Astrocyte (in vitro differentiated cells and primary cell): ENCODE data around the gene MESP1. TPM values are rescaled to one million over a fixed set of nuclear protein-coding genes. Genes with fewer than 3 reads are reported as not detected.

ENCODE experiments used
- DNase-seq: peaks from one replicate; pipeline ENCODE4 v3.0.0-alpha.2; 2010; ENCODE audit warnings: low read depth
- FAIRE-seq: peaks from 2 replicates; lab custom pipeline; 2011; peaks lifted over from hg19 to GRCh38; lab: Jason Lieb, UNC
- H2AFZ ChIP-seq: 2 replicates; pipeline ENCODE4 v1.6.0; 2012; ENCODE audit warnings: low read depth, low read length, inconsistent platforms
- H3K27ac ChIP-seq: 2 replicates; pipeline ENCODE4 v1.5.1; 2011; ENCODE audit warnings: low read depth, low read length, inconsistent platforms
- H3K27me3 ChIP-seq: 2 replicates; pipeline ENCODE4 v1.6.0; 2011; ENCODE audit warnings: low read length, inconsistent platforms; ENCODE audit not compliant: insufficient read depth
- H3K36me3 ChIP-seq: 2 replicates; pipeline ENCODE4 v1.5.1; 2011; ENCODE audit warnings: low read length, inconsistent platforms; ENCODE audit not compliant: insufficient read depth
- H3K4me1 ChIP-seq: 2 replicates; pipeline ENCODE4 v1.5.1; 2011; ENCODE audit warnings: low read length, inconsistent platforms; ENCODE audit not compliant: insufficient read depth
- H3K4me2 ChIP-seq: 2 replicates; pipeline ENCODE4 v1.6.0; 2012; ENCODE audit warnings: low read length, inconsistent platforms
- H3K4me3 ChIP-seq: 2 replicates; pipeline ENCODE4 v1.5.1; 2011; ENCODE audit warnings: low read depth, mild to moderate bottlenecking, low read length, inconsistent platforms; ENCODE audit not compliant: insufficient read depth
- H3K79me2 ChIP-seq: 2 replicates; pipeline ENCODE4 v1.6.0; 2012; ENCODE audit warnings: mild to moderate bottlenecking, low read length, inconsistent platforms; ENCODE audit not compliant: insufficient read depth
- H3K9ac ChIP-seq: 2 replicates; pipeline ENCODE4 v1.6.0; 2012; ENCODE audit warnings: mild to moderate bottlenecking, low read length, inconsistent platforms
- H3K9me3 ChIP-seq: 2 replicates; pipeline ENCODE4 v1.5.1; 2012; ENCODE audit warnings: low read depth, mild to moderate bottlenecking, low read length, inconsistent platforms; ENCODE audit not compliant: insufficient read depth
- H4K20me1 ChIP-seq: 2 replicates; pipeline ENCODE4 v1.6.0; 2012; ENCODE audit warnings: low read length, inconsistent platforms; ENCODE audit not compliant: insufficient read depth
- H3K27ac Mint-ChIP-seq: one replicate; pipeline ENCODE4 v1.8.0; 2021; ENCODE audit warnings: mild to moderate bottlenecking, mixed read lengths; ENCODE audit not compliant: unreplicated experiment
- H3K27me3 Mint-ChIP-seq: one replicate; pipeline ENCODE4 v1.8.0; 2021; ENCODE audit warnings: low read depth, mixed read lengths; ENCODE audit not compliant: unreplicated experiment
- H3K36me3 Mint-ChIP-seq: one replicate; pipeline ENCODE4 v1.8.0; 2021; ENCODE audit warnings: low read depth, mixed read lengths; ENCODE audit not compliant: unreplicated experiment
- H3K4me1 Mint-ChIP-seq: one replicate; pipeline ENCODE4 v1.8.0; 2021; ENCODE audit warnings: low read depth, mixed read lengths; ENCODE audit not compliant: unreplicated experiment
- H3K4me3 Mint-ChIP-seq: one replicate; pipeline ENCODE4 v1.8.0; 2021; ENCODE audit warnings: mild to moderate bottlenecking, moderate library complexity, mixed read lengths; ENCODE audit not compliant: unreplicated experiment
- H3K9me3 Mint-ChIP-seq: one replicate; pipeline ENCODE4 v1.8.0; 2021; ENCODE audit warnings: mild to moderate bottlenecking, mixed read lengths; ENCODE audit not compliant: unreplicated experiment
- EZH2 ChIP-seq: IDR thresholded peaks from 2 replicates; pipeline ENCODE4 v1.6.1; 2012; ENCODE audit warnings: mild to moderate bottlenecking, low read length, inconsistent platforms; ENCODE audit not compliant: insufficient read depth
- total RNA-seq: library from RNA; stranded (reverse); gene quantifications from 2 replicates; pipeline ENCODE4 v1.2.1, GENCODE V29; 2021
- TF ChIP-seq, protein P1 (sequence below): IDR thresholded peaks from 2 replicates; pipeline ENCODE4 v1.5.1; 2011; ENCODE audit warnings: low read depth, mild to moderate bottlenecking, inconsistent platforms, low read length, moderate library complexity; ENCODE audit not compliant: insufficient read depth

Gene MESP1
- total RNA-seq, 1 donor from 2014 or later, result not detected

DNA sequence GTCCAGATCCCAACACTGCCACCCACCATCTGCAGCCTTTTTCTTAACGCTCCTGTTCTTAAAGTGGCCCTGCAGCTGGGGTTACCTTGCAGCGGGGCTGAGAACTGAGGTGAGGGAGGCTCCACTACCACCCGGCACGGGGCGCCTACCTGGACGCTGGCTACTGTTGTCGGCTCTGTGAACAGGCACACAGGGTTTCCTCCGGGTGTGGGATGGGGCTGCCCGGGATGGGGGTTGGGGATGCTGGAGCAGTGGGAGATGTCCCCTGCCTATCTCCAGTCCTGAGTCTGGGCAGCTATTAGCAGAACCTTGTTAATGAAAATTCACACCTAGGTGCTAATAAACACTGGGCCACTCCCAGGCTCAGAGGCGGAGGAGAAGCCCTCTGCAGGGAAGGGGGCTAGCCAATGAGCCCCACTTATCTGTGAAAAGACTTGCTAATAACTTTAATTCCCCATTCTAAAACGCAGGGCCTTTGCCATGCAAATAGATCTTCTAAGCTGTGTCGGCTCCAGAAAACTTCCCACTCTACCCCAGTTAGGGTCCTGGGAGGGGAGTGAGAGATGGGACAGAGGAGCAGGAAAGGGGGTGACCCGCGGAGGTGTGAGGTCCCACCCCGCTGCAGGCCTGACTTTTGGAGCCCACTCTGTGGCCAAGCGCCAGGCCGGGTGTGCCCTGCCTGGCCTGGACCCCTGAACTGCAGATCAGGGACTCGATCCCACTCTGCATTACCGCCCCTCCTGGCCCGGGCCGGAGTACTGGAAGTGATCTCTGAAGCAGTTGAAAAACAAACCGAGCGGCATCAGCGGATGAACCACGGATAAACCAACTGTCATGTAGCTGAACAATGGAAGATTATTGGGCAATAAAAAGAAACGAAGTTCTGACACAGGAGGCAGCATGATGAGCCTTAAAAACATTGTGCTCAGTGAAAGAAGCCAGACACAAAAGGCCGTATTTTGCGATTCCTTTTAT is 3.1 kb downstream of the MESP1 start:
- no peaks in the 10 kb centered on the region for H3K79me2 ChIP-seq
- Mint-ChIP-seq H3K27me3 (peaks cover 51% of the 10 kb centered on the region), H3K9me3 (no peaks in the 10 kb centered on the region), H3K27ac (no peak overlapping the region), H3K36me3 (no peaks in the 10 kb centered on the region), H3K4me1 (no peaks in the 10 kb centered on the region), H3K4me3 (no peak overlapping the region)
- no peaks in the 10 kb centered on the region for H3K9me3 ChIP-seq
- H3K36me3 ChIP-seq, result no peaks in the 10 kb centered on the region
- no peak overlapping the region for H3K9ac ChIP-seq
- FAIRE-seq, result no peak
- no peak for TF ChIP-seq EZH2
- TF ChIP-seq, protein P1, sequence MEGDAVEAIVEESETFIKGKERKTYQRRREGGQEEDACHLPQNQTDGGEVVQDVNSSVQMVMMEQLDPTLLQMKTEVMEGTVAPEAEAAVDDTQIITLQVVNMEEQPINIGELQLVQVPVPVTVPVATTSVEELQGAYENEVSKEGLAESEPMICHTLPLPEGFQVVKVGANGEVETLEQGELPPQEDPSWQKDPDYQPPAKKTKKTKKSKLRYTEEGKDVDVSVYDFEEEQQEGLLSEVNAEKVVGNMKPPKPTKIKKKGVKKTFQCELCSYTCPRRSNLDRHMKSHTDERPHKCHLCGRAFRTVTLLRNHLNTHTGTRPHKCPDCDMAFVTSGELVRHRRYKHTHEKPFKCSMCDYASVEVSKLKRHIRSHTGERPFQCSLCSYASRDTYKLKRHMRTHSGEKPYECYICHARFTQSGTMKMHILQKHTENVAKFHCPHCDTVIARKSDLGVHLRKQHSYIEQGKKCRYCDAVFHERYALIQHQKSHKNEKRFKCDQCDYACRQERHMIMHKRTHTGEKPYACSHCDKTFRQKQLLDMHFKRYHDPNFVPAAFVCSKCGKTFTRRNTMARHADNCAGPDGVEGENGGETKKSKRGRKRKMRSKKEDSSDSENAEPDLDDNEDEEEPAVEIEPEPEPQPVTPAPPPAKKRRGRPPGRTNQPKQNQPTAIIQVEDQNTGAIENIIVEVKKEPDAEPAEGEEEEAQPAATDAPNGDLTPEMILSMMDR, result no peak
- H3K4me3 ChIP-seq, result no peak overlapping the region
- H3K27me3 ChIP-seq, result peaks cover 40% of the 10 kb centered on the region
- H3K27ac ChIP-seq, result no peak overlapping the region
- DNase-seq, result no peak
- H4K20me1 ChIP-seq, result no peaks in the 10 kb centered on the region
- H3K4me1 ChIP-seq, result peaks cover 6% of the 10 kb centered on the region
- H3K4me2 ChIP-seq, result no peak overlapping the region
- no peak overlapping the region for H2AFZ ChIP-seq

GRCh38 chr15:89746386-89746780 is 4.7 kb downstream of the MESP1 start:
- H3K9me3 ChIP-seq, result no peaks in the 10 kb centered on the region
- no peak for TF ChIP-seq EZH2
- TF ChIP-seq, protein P1, result no peak
- Mint-ChIP-seq H3K27ac (no peak overlapping the region), H3K9me3 (no peaks in the 10 kb centered on the region), H3K27me3 (peaks cover 45% of the 10 kb centered on the region), H3K36me3 (no peaks in the 10 kb centered on the region), H3K4me3 (no peak overlapping the region), H3K4me1 (no peaks in the 10 kb centered on the region)
- H3K27ac ChIP-seq, result no peak overlapping the region
- peaks cover 6% of the 10 kb centered on the region for H3K4me1 ChIP-seq
- H4K20me1 ChIP-seq, result no peaks in the 10 kb centered on the region
- H3K4me2 ChIP-seq, result no peak overlapping the region
- H3K36me3 ChIP-seq, result no peaks in the 10 kb centered on the region
- DNase-seq (no peak), FAIRE-seq (no peak)
- H3K9ac ChIP-seq, result no peak overlapping the region
- H2AFZ ChIP-seq, result no peak overlapping the region
- H3K79me2 ChIP-seq, result no peaks in the 10 kb centered on the region
- H3K4me3 ChIP-seq, result no peak overlapping the region
- H3K27me3 ChIP-seq, result peaks cover 38% of the 10 kb centered on the region

DNA sequence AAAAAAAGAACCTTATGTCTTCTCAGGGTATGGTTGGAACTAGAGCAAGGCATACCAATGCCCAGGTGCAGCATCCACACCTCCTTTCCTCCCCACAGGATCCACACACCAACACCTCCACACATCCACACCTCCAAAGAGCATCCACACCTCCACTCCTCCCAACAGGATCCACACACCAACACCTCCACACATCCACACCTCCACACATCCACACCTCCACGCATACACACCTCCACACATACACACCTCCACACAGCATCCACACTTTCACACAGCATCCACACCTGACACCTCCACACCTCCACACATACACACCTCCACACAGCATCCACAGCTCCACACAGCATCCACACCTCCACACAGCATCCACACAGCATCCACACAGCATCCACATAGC is 5.3 kb downstream of the MESP1 start:
- Histone ChIP-seq H3K27me3 (peaks cover 38% of the 10 kb centered on the region), H3K36me3 (no peaks in the 10 kb centered on the region), H3K27ac (no peak overlapping the region), H3K9me3 (no peaks in the 10 kb centered on the region), H2AFZ (no peak overlapping the region), H3K9ac (no peak overlapping the region), H3K4me3 (no peak overlapping the region), H3K4me2 (no peak overlapping the region), H3K4me1 (peaks cover 2% of the 10 kb centered on the region), H3K79me2 (no peaks in the 10 kb centered on the region), H4K20me1 (no peaks in the 10 kb centered on the region)
- FAIRE-seq (no peak), DNase-seq (no peak)
- Mint-ChIP-seq H3K4me3 (no peak overlapping the region), H3K9me3 (no peaks in the 10 kb centered on the region), H3K4me1 (no peaks in the 10 kb centered on the region), H3K36me3 (no peaks in the 10 kb centered on the region), H3K27ac (no peak overlapping the region), H3K27me3 (peaks cover 45% of the 10 kb centered on the region)
- no peak for TF ChIP-seq EZH2
- TF ChIP-seq, protein P1, result no peak
